K562 (cell line): Measurements from ENCODE around the gene ACSBG1. TPM values are rescaled to one million over a fixed set of nuclear protein-coding genes. Genes with fewer than 3 reads are reported as not detected.

Experiments
- CGGBP1 ChIP-seq: fragments of 250-450 bp; sonication (Bioruptor Pico); IDR thresholded peaks from 2 replicates; pipeline ENCODE4 v1.9.0; 2021; ENCODE audit warnings: mild to moderate bottlenecking
- CHD7 ChIP-seq: fragments of 200-600 bp; sonication (generic); IDR thresholded peaks from one replicate; pipeline ENCODE4 v1.6.1; 2012; ENCODE audit warnings: mild to moderate bottlenecking, low read depth, low read length, inconsistent platforms
- KDM5B ChIP-seq: fragments of 200-600 bp; sonication (generic); IDR thresholded peaks from 2 replicates; pipeline ENCODE4 v1.6.1; 2012; ENCODE audit warnings: low read depth, mild to moderate bottlenecking, moderate library complexity, low read length, control low read depth, inconsistent platforms; ENCODE audit not compliant: insufficient replicate concordance
- L3MBTL2 ChIP-seq: fragments of 450-650 bp; IDR thresholded peaks from 2 replicates; pipeline ENCODE4 v1.6.1; 2016; ENCODE audit warnings: mild to moderate bottlenecking, moderate library complexity
- NR3C1 ChIP-seq: sonication (generic); formaldehyde crosslinking; IDR thresholded peaks from 2 replicates; pipeline ENCODE4 v1.8.1; 2022; ENCODE audit warnings: missing genetic modification reagents
- SMAD2 ChIP-seq: fragments of 150-350 bp; IDR thresholded peaks from 2 replicates; pipeline ENCODE4 v1.6.1; 2014; ENCODE audit warnings: low read depth, mild to moderate bottlenecking, low read length
- SMAD4 ChIP-seq: fragments of 250-450 bp; sonication (Bioruptor Pico); conservative IDR thresholded peaks from 2 replicates; pipeline ENCODE4 v1.8.0; 2021; ENCODE audit warnings: inconsistent platforms, mild to moderate bottlenecking, moderate library complexity
- SMARCC2 ChIP-seq: fragments of 450-650 bp; IDR thresholded peaks from 2 replicates; pipeline ENCODE4 v1.6.1; 2017; ENCODE audit warnings: antibody characterized with exemption, moderate library complexity, mild to moderate bottlenecking, low read depth
- SP2 ChIP-seq: IDR thresholded peaks from 2 replicates; pipeline ENCODE4 v1.6.1; 2011; ENCODE audit warnings: mild to moderate bottlenecking, low read depth, low read length, moderate library complexity; ENCODE audit not compliant: poor library complexity, severe bottlenecking; ENCODE audit errors: extremely low read depth
- SRSF7 ChIP-seq: fragments of 200-400 bp; formaldehyde crosslinking; optimal IDR thresholded peaks from 2 replicates; pipeline ENCODE3; 2017; ENCODE audit warnings: mild to moderate bottlenecking, low read depth, low read length
- SUPT5H ChIP-seq: fragments of 450-650 bp; IDR thresholded peaks from 2 replicates; pipeline ENCODE4 v1.6.1; 2016
- ZFX ChIP-seq: sonication (generic); formaldehyde crosslinking; IDR thresholded peaks from 2 replicates; pipeline ENCODE4 v1.8.0; 2022; ENCODE audit warnings: mild to moderate bottlenecking, missing genetic modification reagents, moderate library complexity
- ZSCAN32 ChIP-seq: fragments of 450-650 bp; formaldehyde crosslinking; IDR thresholded peaks from 2 replicates; pipeline ENCODE4 v1.4.0; 2020; ENCODE audit warnings: mild to moderate bottlenecking, moderate library complexity
- polyA plus RNA-seq, 8 experiments: library from polyadenylated mRNA; depleted of rRNA in 4 of 8; stranded (reverse) in 5 of 8; unstranded in 3 of 8; fragments of >200 nt; fragmentation: Nextera tagmentation in 2 of 8; fragmentation: Illumina TruSeq in 1 of 8; extraction: Ambion mirVana in 2 of 8; extraction: Trizol in 1 of 8; gene quantifications; 2 replicates each; pipeline versions ENCODE4 v1.2.1 to v1.2.3, GENCODE V29; 2011 to 2014; ENCODE audit warnings: inconsistent platforms in 1 of 8, missing spikeins in 1 of 8
- total RNA-seq, 7 experiments: library from RNA; depleted of rRNA in 6 of 7; stranded (reverse); fragments of >200 nt in 6 of 7; fragmentation: Illumina TruSeq in 2 of 7; extraction: Trizol in 2 of 7; gene quantifications; 2 replicates each; pipeline versions ENCODE4 v1.2.1 to v1.2.3, GENCODE V29; 2011 to 2021; ENCODE audit warnings: low replicate concordance in 1 of 7
- TF ChIP-seq, protein P1 (sequence below): fragments of 250-450 bp; sonication (Bioruptor Pico); IDR thresholded peaks from 2 replicates; pipeline ENCODE4 v1.4.0; 2020; ENCODE audit warnings: mild to moderate bottlenecking, moderate library complexity, borderline replicate concordance

ACSBG1 gene
- total and polyA plus RNA-seq, 9 of the 15 experiments (the other 6 are each of a cell fraction or from before 2014, with no cell fraction given), result 0.36 to 6.4 (median 2.5) TPM

- TF ChIP-seq CHD7 (no peak), L3MBTL2 (peak; percentile 62), SP2 (peak; percentile 14), NR3C1 (CRISPR knock-in tag) (peak; percentile 57; the same call in 1 of the 2 replicates), SUPT5H (peak; percentile 84), SRSF7 (no peak), CGGBP1 (CRISPR knock-in tag) (no peak), ZFX (peak; percentile 64), SMAD4 (CRISPR knock-in tag) (no peak), ZSCAN32 (CRISPR knock-in tag) (no peak), KDM5B (peak; percentile 63), SMARCC2 (no peak), SMAD2 (no peak)
- TF ChIP-seq, protein P1, sequence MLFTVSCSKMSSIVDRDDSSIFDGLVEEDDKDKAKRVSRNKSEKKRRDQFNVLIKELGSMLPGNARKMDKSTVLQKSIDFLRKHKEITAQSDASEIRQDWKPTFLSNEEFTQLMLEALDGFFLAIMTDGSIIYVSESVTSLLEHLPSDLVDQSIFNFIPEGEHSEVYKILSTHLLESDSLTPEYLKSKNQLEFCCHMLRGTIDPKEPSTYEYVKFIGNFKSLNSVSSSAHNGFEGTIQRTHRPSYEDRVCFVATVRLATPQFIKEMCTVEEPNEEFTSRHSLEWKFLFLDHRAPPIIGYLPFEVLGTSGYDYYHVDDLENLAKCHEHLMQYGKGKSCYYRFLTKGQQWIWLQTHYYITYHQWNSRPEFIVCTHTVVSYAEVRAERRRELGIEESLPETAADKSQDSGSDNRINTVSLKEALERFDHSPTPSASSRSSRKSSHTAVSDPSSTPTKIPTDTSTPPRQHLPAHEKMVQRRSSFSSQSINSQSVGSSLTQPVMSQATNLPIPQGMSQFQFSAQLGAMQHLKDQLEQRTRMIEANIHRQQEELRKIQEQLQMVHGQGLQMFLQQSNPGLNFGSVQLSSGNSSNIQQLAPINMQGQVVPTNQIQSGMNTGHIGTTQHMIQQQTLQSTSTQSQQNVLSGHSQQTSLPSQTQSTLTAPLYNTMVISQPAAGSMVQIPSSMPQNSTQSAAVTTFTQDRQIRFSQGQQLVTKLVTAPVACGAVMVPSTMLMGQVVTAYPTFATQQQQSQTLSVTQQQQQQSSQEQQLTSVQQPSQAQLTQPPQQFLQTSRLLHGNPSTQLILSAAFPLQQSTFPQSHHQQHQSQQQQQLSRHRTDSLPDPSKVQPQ (CRISPR knock-in tag), result no peak
Observed at GRCh38 chr15:78149068-78149804, 85.1 kb downstream of the ACSBG1 start, which contains the start of gene IDH3A (continued).
